Osteocyte (in vitro differentiated cells): Measurements from ENCODE around the gene C15orf62. TPM values are rescaled to one million over a fixed set of nuclear protein-coding genes. Genes with fewer than 3 reads are reported as not detected.

ENCODE experiments used
- DNase-seq: peaks from one replicate; pipeline ENCODE4 v3.0.0; 2021; ENCODE audit warnings: mixed read lengths; ENCODE audit not compliant: unreplicated experiment; ENCODE audit errors: extremely low spot score
- H3K27ac Mint-ChIP-seq: one replicate; pipeline ENCODE4 v1.8.0; 2021; ENCODE audit warnings: mild to moderate bottlenecking, mixed read lengths; ENCODE audit not compliant: unreplicated experiment
- H3K27me3 Mint-ChIP-seq: one replicate; pipeline ENCODE4 v1.8.0; 2021; ENCODE audit warnings: mixed read lengths; ENCODE audit not compliant: unreplicated experiment
- H3K36me3 Mint-ChIP-seq: one replicate; pipeline ENCODE4 v1.8.0; 2021; ENCODE audit warnings: mixed read lengths; ENCODE audit not compliant: unreplicated experiment
- H3K4me1 Mint-ChIP-seq: one replicate; pipeline ENCODE4 v1.8.0; 2021; ENCODE audit warnings: mixed read lengths; ENCODE audit not compliant: unreplicated experiment
- H3K4me3 Mint-ChIP-seq: one replicate; pipeline ENCODE4 v1.8.0; 2021; ENCODE audit warnings: mild to moderate bottlenecking, moderate library complexity, mixed read lengths; ENCODE audit not compliant: unreplicated experiment
- H3K9me3 Mint-ChIP-seq: one replicate; pipeline ENCODE4 v1.8.0; 2021; ENCODE audit warnings: mixed read lengths; ENCODE audit not compliant: unreplicated experiment
- long read RNA-seq: library from polyadenylated mRNA; unstranded; transcript quantifications from one replicate; pipeline ENCODE4 v2.0.0, GENCODE V29; 2021
- total RNA-seq: library from RNA; stranded (reverse); gene quantifications from 2 replicates; pipeline ENCODE4 v1.2.1, GENCODE V29; 2021
- TF ChIP-seq, protein P1 (sequence below): fragments of 200-600 bp; sonication (generic); IDR thresholded peaks from 2 replicates; pipeline ENCODE4 v1.5.0; 2021; ENCODE audit warnings: antibody characterized with exemption, mild to moderate bottlenecking, moderate library complexity

The C15orf62 gene
- total RNA-seq, result not detected in 2 replicates
- long read RNA-seq, partial matches to known transcripts, result 0 of 1 reads
- long read RNA-seq, other reads (novel, unspliced or antisense), result 0 of 1 reads

- H3K4me3 Mint-ChIP-seq, result no peak within 1 kb of the TSS
- H3K27ac Mint-ChIP-seq, result peak within 1 kb of the TSS; percentile 62
- H3K9me3 Mint-ChIP-seq, result no peaks in the 10 kb centered on the region
- DNase-seq, result no peak
- peaks cover 35% of the 10 kb centered on the region for H3K4me1 Mint-ChIP-seq
- H3K36me3 Mint-ChIP-seq, result peaks cover 13% of the 10 kb centered on the region
- TF ChIP-seq, protein P1, sequence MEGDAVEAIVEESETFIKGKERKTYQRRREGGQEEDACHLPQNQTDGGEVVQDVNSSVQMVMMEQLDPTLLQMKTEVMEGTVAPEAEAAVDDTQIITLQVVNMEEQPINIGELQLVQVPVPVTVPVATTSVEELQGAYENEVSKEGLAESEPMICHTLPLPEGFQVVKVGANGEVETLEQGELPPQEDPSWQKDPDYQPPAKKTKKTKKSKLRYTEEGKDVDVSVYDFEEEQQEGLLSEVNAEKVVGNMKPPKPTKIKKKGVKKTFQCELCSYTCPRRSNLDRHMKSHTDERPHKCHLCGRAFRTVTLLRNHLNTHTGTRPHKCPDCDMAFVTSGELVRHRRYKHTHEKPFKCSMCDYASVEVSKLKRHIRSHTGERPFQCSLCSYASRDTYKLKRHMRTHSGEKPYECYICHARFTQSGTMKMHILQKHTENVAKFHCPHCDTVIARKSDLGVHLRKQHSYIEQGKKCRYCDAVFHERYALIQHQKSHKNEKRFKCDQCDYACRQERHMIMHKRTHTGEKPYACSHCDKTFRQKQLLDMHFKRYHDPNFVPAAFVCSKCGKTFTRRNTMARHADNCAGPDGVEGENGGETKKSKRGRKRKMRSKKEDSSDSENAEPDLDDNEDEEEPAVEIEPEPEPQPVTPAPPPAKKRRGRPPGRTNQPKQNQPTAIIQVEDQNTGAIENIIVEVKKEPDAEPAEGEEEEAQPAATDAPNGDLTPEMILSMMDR, result no peak
- no peaks in the 10 kb centered on the region for H3K27me3 Mint-ChIP-seq
These were observed at the start of gene C15orf62 for GRCh38 chr15:40769274-40770146. Gene C15orf62 (plus strand): TSS chr15:40769980. CDS start chr15:40770496, 516 bp downstream.

DNA sequence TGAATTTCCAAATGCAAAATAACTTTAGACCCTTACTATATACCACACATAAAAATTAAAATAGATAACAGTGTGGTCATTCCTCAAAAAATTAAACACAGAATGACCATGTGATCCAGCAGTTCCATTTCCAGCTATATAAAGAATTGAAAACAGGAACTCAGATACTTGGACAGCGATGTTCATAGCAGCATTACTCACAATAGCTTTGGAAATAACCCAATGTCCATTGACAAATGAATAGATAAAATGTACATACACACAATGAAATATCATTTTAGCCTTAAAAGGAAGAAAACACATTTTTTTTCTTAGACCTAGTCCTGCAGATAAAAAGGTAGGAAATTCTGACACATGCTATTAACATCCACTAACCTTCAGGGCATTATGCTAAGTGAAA, 48.1 kb upstream of the C15orf62 start:
- Mint-ChIP-seq H3K27ac (no peak overlapping the region), H3K27me3 (no peaks in the 10 kb centered on the region), H3K36me3 (peaks cover 2% of the 10 kb centered on the region), H3K4me3 (no peak overlapping the region), H3K4me1 (no peaks in the 10 kb centered on the region), H3K9me3 (no peaks in the 10 kb centered on the region)
- DNase-seq, result no peak
- TF ChIP-seq, protein P1, result no peak

DNA sequence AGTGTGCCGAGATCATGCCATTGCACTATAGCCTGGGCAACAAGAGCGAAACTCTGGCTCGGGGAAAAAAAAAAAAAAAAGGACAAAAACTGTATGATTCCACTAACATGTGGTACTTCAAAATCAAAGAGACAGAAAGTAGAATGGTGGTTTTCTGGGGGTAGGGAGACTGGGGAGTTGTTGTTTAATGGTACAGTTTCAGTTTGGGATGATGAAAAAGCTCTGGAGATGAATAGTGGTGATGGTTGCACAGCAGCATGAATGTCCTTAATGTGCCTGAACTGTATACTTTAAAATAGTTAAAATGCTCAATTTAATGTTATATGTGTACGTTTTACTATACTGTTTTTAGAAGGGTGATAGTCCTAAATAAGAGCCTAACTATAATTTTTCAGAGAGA, 47.4 kb upstream of the C15orf62 start:
- DNase-seq, result no peak
- Mint-ChIP-seq H3K36me3 (peaks cover 2% of the 10 kb centered on the region), H3K4me3 (no peak overlapping the region), H3K9me3 (no peaks in the 10 kb centered on the region), H3K4me1 (no peaks in the 10 kb centered on the region), H3K27me3 (no peaks in the 10 kb centered on the region), H3K27ac (no peak overlapping the region)
- TF ChIP-seq, protein P1, result no peak

DNA sequence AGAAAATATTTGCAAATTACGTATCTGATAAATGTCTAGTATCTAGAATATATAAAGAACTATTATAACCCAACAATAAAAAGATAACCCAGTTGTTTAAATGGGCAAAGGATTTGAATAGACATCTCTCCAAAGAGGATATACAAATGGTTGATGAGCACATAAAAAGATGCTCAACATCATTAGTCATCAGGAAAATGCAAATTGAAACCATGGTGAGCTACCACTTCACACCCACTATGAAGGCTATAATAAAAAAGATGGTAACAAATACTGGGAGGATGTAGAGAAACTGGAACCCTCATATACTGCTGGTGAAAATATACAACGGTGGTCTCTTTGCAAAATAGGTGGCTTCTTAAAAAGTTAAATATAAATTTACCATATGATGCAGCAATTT, 46.8 kb upstream of the C15orf62 start:
- Mint-ChIP-seq H3K27me3 (no peaks in the 10 kb centered on the region), H3K4me1 (no peaks in the 10 kb centered on the region), H3K9me3 (no peaks in the 10 kb centered on the region), H3K27ac (no peak overlapping the region), H3K36me3 (peaks cover 2% of the 10 kb centered on the region), H3K4me3 (no peak overlapping the region)
- TF ChIP-seq, protein P1, result no peak
- no peak for DNase-seq

- H3K27ac Mint-ChIP-seq, result no peak overlapping the region
- H3K4me1 Mint-ChIP-seq, result no peaks in the 10 kb centered on the region
- no peak for DNase-seq
- no peak overlapping the region for H3K4me3 Mint-ChIP-seq
- H3K36me3 Mint-ChIP-seq, result peaks cover 2% of the 10 kb centered on the region
- H3K9me3 Mint-ChIP-seq, result no peaks in the 10 kb centered on the region
- TF ChIP-seq, protein P1, result no peak
- H3K27me3 Mint-ChIP-seq, result no peaks in the 10 kb centered on the region
These were observed 45.9 kb upstream of the C15orf62 start for GRCh38 chr15:40723919-40724318.
